ENCODE results near the gene LHFPL6.

GRCh38 chr13:39601636-39602035 lies 1.4 kb downstream of the LHFPL6 start:
- TF ChIP-seq CTCF (IDR thresholded peaks at IDR 0.05) (no peak), POLR2A (IDR thresholded peaks at IDR 0.05) (no peak)
